ENCODE measurements around the gene ASTN1. TPM values are rescaled to one million over a fixed set of nuclear protein-coding genes. Genes with fewer than 3 reads are reported as not detected.

The ASTN1 gene
- total RNA-seq, 1 donor from 2014 or later: 7.7 TPM

GRCh38 chr1:177044390-177044789 lies 120.1 kb downstream of the ASTN1 start:
- Mint-ChIP-seq H3K36me3 (ENCODE audit: unreplicated experiment) (no peaks in the 10 kb centered on the region), H3K4me3 (ENCODE audit: unreplicated experiment) (no peak overlapping the region), H3K4me1 (ENCODE audit: low read depth, unreplicated experiment) (no peaks in the 10 kb centered on the region), H3K27ac (ENCODE audit: unreplicated experiment) (no peak overlapping the region), H3K27me3 (ENCODE audit: unreplicated experiment) (peaks cover 2% of the 10 kb centered on the region), H3K9me3 (ENCODE audit: unreplicated experiment) (peaks cover 8% of the 10 kb centered on the region)
- no peak for DNase-seq
- no peak for TF ChIP-seq CTCF (IDR thresholded peaks at IDR 0.05; ENCODE audit: partially characterized antibody, unreplicated experiment)

GRCh38 chr1:177043597-177043996 lies 120.9 kb downstream of the ASTN1 start:
- H3K4me3 Mint-ChIP-seq (ENCODE audit: unreplicated experiment): no peak overlapping the region
- no peak for DNase-seq

GRCh38 chr1:177035586-177035985 lies 128.9 kb downstream of the ASTN1 start:
- Mint-ChIP-seq H3K4me3 (ENCODE audit: unreplicated experiment) (no peak overlapping the region), H3K27me3 (ENCODE audit: unreplicated experiment) (peaks cover 2% of the 10 kb centered on the region)
- no peak for DNase-seq

More at GRCh38 chr1:177043597-177043996, 120.9 kb downstream of the ASTN1 start:
- Mint-ChIP-seq H3K9me3 (ENCODE audit: unreplicated experiment) (peaks cover 8% of the 10 kb centered on the region), H3K27me3 (ENCODE audit: unreplicated experiment) (peaks cover 2% of the 10 kb centered on the region), H3K4me1 (ENCODE audit: low read depth, unreplicated experiment) (peaks cover 2% of the 10 kb centered on the region), H3K27ac (ENCODE audit: unreplicated experiment) (no peak overlapping the region), H3K36me3 (ENCODE audit: unreplicated experiment) (no peaks in the 10 kb centered on the region)
- TF ChIP-seq CTCF (IDR thresholded peaks at IDR 0.05; ENCODE audit: partially characterized antibody, unreplicated experiment): no peak

GRCh38 chr1:177033628-177034027 lies 130.9 kb downstream of the ASTN1 start:
- no peak for DNase-seq
- H3K27ac Mint-ChIP-seq (ENCODE audit: unreplicated experiment): no peak overlapping the region
- H3K9me3 Mint-ChIP-seq (ENCODE audit: unreplicated experiment): peaks cover 3% of the 10 kb centered on the region
- peaks cover 2% of the 10 kb centered on the region for H3K27me3 Mint-ChIP-seq (ENCODE audit: unreplicated experiment)
- H3K36me3 Mint-ChIP-seq (ENCODE audit: unreplicated experiment): no peaks in the 10 kb centered on the region
- H3K4me3 Mint-ChIP-seq (ENCODE audit: unreplicated experiment): no peak overlapping the region
- TF ChIP-seq CTCF (IDR thresholded peaks at IDR 0.05; ENCODE audit: partially characterized antibody, unreplicated experiment): no peak
- peaks cover 12% of the 10 kb centered on the region for H3K4me1 Mint-ChIP-seq (ENCODE audit: low read depth, unreplicated experiment)

More at GRCh38 chr1:177035586-177035985, 128.9 kb downstream of the ASTN1 start:
- no peak overlapping the region for H3K27ac Mint-ChIP-seq (ENCODE audit: unreplicated experiment)
- peaks cover 14% of the 10 kb centered on the region for H3K4me1 Mint-ChIP-seq (ENCODE audit: low read depth, unreplicated experiment)
- H3K9me3 Mint-ChIP-seq (ENCODE audit: unreplicated experiment): peaks cover 6% of the 10 kb centered on the region
- TF ChIP-seq CTCF (IDR thresholded peaks at IDR 0.05; ENCODE audit: partially characterized antibody, unreplicated experiment): no peak
- H3K36me3 Mint-ChIP-seq (ENCODE audit: unreplicated experiment): no peaks in the 10 kb centered on the region

GRCh38 chr1:177032434-177032833 lies 132.1 kb downstream of the ASTN1 start:
- peaks cover 3% of the 10 kb centered on the region for H3K9me3 Mint-ChIP-seq (ENCODE audit: unreplicated experiment)
- no peaks in the 10 kb centered on the region for H3K36me3 Mint-ChIP-seq (ENCODE audit: unreplicated experiment)

More at GRCh38 chr1:177032434-177032833, 132.1 kb downstream of the ASTN1 start:
- Mint-ChIP-seq H3K27ac (ENCODE audit: unreplicated experiment) (no peak overlapping the region), H3K4me1 (ENCODE audit: low read depth, unreplicated experiment) (peaks cover 9% of the 10 kb centered on the region), H3K4me3 (ENCODE audit: unreplicated experiment) (no peak overlapping the region), H3K27me3 (ENCODE audit: unreplicated experiment) (peaks cover 2% of the 10 kb centered on the region)
- DNase-seq: no peak
- TF ChIP-seq CTCF (IDR thresholded peaks at IDR 0.05; ENCODE audit: partially characterized antibody, unreplicated experiment): no peak

Data from glutamatergic neuron (in vitro differentiated cells).